HG03196 (cell line): Measurements from ENCODE around the gene TMOD1.
"Not testable (repeated sequence)": the region's sequence is repeated elsewhere in the genome, so short reads cannot be mapped to it uniquely, and the experiment has no call there.

Experiments
- ATAC-seq: cut with Tn5 transposase; IDR thresholded peaks from one replicate; pipeline ENCODE4 v1.9.1; 2021; ENCODE audit not compliant: unreplicated experiment

The TMOD1 gene

DNA sequence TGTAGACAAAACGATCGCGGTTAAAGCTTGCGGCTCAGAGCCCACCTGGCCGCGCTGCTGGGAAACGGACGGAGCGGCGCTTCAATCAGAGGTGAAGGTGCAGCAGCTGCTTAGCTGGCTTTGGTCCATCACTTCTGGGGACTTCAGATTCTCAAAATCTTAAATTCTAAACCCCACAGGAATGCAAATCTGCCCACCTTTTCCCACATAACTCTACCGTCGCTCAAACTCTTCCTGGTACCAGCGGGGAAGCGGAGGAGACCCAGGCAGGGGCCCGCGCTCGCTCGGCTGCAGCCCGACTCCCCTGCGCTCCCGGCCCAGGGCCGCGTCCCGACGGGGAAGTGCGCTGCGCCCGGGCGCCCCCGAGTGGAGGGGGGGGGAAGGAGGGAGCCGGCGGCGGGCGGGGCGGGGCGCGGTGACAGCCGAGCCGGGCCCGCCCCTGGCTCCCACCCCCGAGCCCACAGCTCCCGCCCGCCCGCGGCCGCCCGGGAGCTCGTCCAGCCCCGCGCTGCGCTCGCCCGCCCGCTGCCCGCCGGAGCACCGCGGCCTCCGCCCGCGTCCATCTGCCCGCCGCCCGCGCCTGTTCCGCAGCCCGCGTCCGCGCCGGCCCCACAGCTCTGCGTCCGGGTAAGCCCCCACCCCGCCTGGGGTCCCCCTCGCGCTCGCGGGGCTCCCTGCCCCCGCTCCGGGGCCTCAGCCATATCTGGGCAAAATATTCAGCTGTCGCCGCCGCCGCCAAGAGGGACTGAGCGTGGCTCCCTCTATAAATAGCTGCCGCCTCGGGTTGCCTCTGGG lies at the start of gene TMOD1:
Gene TMOD1 (plus strand): TSS at position 490 of the 795 bp plus-strand sequence. CDS start 22,523 bp downstream, outside the sequence.
- ATAC-seq = peak; percentile 52

DNA sequence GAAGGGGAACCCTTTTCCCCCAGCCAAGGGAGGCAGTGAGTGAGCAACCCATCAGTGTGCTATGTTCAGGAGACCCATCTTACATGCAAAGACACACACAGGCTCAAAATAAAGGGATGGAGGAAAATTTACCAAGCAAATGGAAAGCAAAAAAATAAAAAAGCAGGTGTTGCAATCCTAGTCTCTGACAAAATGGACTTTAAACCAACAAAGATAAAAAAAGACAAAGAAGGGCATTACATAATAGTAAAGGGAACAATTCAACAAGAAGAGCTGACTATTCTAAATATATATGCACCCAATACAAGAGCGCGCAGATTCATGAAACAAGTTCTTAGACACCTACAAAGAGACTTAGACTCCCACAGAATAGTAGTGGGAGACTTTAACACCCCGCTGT lies 47.9 kb upstream of the TMOD1 start:
- ATAC-seq = not testable (repeated sequence)

DNA sequence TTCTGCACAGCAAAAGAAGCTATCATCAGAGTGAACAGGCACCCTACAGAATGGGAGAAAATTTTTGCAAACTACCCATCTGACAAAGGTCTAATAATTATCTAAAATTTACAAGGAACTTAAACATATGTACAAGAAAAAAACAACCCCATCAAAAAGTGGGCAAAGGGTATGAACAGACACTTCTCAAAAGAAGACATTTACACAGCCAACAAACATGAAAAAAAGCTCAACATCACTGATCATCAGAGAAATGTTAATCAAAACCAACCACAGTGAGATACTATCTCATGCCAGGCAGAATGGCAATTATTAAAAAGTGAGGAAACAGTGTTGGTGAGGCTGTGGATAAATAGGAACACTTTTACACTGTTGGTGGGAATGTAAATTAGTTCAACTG lies 44.6 kb upstream of the TMOD1 start:
- ATAC-seq = not testable (repeated sequence)

DNA sequence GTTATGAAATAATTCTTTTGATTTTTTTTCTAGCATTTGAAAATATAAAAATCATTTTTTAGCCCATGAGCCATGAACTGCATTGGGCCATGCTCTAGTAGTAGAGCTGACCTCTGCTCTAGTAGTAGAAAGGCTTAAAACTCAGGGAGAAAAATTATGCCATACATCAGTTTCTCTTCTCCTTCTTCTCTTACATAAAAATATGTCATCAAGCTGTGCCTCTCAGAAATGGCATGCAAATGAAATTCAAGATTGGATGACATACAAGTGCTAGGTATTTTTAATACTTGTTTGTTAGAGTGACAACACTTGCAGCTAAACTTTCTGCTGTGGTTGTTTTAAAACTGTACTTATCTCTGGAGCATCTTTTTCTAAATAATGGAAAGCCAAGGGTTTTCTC lies 42.1 kb upstream of the TMOD1 start:
- no peak for ATAC-seq

- ATAC-seq = no peak
Measured at GRCh38 chr9:97462159-97462558, 39.3 kb upstream of the TMOD1 start.

DNA sequence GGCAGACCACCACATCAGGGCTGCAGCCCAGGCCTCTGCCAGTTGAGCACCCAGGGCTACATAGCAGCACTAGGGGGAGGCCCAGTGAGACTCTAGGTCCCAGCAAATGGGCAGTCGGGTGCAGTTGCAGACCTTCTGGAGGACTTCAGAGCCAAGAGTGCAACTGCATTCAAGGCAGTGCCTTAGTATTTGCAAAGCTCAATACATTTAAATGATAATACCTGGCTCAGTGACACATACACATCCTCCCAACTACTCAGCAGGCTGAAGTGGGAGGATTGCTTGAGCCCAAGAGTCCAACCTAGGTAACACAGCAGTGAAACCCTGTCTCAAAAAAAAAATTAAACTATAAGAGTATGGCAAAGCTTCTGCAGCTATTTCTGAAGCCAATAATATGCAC lies 38.6 kb upstream of the TMOD1 start:
- ATAC-seq = no peak

DNA sequence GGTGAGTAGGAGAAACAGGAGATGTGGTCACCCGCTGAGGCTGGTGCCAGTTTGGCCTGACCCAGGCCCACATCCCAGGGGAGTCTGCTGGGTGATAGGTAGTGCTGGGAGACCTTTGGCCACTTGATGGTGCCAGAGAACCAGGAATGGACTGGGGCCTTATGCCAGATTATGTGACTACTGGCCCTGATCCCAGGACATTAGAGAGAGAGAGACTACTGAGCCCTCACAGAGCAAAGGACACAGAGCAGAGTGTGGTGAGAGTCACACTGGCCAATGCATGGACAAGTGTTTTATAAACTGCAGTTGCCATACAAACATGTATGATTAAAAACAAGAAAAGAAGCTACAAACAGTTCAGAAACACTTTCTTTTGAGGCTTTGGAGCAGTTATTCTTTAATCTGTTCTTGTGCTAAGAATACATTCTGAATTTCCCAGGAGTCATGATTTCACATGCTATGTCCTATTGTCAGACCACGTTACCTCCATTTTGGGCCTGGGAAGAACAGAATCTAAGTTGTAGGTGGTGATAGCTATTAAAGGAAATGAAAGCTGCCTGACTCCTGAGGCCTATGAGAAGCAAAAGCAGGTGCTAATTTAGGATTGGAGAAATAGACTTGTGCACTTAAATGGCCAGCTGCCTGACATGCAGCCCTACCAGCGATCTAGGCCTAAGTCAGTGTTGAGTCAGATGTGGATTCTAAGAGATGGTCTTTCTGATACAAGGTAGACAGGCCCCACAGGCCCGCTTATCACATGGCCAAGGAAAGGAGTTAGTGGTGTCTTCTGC lies 32.6 kb upstream of the TMOD1 start:
- peak; percentile 66 for ATAC-seq

- no peak for ATAC-seq
Measured at GRCh38 chr9:97470076-97470475, 31.4 kb upstream of the TMOD1 start.

DNA sequence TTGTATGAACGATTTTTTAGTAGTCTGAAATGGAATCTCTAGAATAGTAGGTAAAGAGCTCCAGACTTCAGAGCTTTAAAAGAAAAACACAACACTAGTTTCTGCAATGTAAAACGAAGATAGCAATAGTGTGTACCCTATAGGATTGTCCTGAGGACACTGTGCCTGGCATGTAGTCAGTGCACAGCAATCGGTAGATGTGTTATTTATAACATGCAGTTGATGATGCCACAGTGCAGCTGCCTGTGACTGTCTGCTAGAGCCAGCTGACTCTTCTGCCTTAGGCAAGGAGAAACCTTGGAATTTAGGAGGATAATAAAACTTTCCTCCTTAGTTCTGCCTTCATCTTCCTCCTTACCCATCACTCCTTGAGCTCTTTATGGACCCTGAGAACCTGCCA lies 27.7 kb upstream of the TMOD1 start:
- no peak for ATAC-seq

DNA sequence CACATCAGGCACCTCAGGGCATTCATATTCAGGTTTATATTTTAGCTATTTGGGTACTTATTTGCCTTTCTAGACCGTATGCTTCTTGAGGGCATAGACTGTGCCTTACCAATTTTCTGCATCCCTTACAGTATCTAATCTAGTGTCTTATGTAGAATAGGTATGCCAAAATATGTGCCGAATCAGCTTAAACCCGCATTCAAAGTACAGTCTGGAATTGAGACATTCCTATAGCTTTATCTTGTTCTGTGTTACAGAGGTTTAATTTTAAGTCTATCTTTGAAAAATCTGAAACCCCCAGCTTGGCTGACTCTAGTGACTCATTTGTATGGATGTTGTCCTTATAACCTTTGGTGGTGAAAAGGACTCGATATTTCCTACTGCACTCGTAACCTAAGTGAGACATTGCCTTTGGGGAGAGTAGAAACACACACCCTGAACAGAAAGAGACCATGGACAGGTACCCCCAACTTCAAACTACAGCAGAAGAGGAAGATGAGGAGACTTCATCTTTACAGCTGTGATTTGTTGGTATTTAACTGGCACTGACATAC lies 27.0 kb upstream of the TMOD1 start:
- no peak for ATAC-seq

DNA sequence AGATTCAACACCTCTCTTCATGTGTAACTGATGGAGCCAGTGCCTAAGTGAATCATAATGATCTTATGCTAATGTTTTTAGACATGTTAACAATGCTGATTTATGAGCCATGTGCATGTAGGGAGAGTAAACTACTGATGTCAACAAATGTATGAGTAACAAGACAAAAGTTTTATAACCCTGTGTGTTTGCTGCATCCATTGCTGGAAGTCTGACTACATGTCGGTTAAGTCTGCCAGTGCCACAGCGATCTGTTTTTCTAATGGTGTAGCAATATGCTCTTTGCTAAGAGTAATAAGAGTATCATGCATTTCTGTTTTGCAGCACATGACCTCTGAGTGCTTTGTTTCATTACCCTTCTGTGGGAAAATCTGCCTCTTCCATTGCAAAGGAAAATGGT lies 26.4 kb upstream of the TMOD1 start:
- no peak for ATAC-seq

- ATAC-seq = no peak
Measured at GRCh38 chr9:97478301-97478981, 23.0 kb upstream of the TMOD1 start.

- ATAC-seq = no peak
Measured at GRCh38 chr9:97479496-97480159, 21.8 kb upstream of the TMOD1 start.

DNA sequence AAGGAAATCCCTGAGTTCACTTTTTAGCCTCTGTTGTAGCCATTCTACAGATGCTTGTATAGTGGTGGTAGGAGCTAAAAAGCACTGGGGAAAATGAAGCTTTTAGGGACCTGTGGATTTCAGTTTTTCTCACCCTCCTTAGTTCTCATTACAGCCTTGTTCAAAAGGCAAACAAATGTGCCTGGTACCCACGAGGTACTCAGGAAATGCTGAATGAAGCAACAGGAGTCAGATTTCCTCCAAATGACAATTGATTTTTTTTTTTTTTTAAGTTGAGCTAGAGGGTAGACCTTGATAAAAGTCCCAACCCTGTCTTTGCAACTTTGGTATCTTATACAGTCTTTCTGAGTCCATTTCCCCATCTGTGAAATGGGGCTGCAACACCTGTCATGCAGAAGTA lies 21.3 kb upstream of the TMOD1 start:
- ATAC-seq = no peak

GRCh38 chr9:97480749-97481148 lies 20.7 kb upstream of the TMOD1 start:
- ATAC-seq = no peak

GRCh38 chr9:97484134-97484533 lies 17.3 kb upstream of the TMOD1 start:
- ATAC-seq = no peak

- no peak for ATAC-seq
Measured at GRCh38 chr9:97487107-97487506, 14.4 kb upstream of the TMOD1 start.

DNA sequence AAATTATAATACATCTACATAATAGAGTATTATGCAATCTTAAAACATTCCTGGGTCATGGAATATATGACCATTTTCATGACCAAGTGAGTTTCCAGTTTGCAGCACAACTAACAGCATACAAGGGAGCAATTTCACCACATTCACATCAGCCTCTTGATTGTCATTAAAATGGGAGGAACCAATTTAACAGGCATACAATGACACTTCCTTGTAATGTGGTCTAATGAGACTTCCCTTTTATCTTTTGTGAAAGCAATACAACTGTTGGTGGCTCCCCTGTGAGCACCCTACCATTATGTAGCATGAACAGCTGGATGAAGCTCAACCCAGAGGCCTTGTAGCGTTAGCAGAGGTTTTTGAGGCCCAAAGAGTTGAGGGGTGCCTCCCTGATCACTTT lies 13.6 kb upstream of the TMOD1 start:
- no peak for ATAC-seq

DNA sequence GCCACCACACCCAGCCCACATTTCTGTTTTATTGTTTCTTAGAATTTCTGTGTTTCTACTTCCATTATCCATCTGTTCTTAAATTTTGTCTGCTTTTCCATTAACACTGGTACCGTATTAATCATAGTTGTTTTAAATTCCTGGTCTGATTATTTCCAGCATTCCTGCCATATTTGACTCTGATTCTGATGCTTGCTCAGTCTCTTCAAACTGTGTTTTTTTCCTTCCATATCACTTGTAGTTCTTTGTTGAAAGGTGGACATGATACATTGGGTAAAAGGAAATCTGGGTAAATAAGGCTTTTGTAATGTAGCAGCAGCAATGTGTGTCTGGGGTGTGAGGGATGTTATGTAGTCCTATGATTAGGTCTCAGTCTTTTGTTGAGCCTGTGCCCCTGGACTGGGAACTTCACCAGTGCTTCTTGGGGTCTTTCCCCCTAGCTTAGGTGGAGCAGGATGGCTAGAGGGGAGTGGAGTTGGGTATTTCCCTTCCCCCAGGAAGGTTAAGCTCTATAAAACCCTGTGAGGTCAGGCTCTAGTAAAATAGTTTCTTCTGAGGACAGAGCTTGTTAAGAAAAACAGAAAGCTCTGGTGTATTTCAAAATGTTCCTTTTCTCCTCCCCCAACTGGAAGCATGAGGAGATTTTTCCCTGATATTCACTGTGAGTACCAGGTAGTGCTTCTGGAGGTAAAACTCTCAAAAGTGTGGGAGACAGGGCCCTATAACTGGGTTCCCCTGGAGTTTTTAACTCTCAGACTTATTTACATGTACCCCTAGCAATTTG lies 10.1 kb upstream of the TMOD1 start:
- no peak for ATAC-seq
